ENCODE results near the gene ANTKMT.
"Not testable (repeated sequence)": the region's sequence is repeated elsewhere in the genome, so short reads cannot be mapped to it uniquely, and the experiment has no call there.

The ANTKMT gene

GRCh38 chr16:739560-740458 is 18.9 kb downstream of the ANTKMT start:
- H3K4me3 ChIP-seq (ENCODE audit: low read depth, low read length), result peak overlapping the region; percentile 84
- DNase-seq (ENCODE audit: low read depth, low spot score), result no peak
- TF ChIP-seq, protein P1, sequence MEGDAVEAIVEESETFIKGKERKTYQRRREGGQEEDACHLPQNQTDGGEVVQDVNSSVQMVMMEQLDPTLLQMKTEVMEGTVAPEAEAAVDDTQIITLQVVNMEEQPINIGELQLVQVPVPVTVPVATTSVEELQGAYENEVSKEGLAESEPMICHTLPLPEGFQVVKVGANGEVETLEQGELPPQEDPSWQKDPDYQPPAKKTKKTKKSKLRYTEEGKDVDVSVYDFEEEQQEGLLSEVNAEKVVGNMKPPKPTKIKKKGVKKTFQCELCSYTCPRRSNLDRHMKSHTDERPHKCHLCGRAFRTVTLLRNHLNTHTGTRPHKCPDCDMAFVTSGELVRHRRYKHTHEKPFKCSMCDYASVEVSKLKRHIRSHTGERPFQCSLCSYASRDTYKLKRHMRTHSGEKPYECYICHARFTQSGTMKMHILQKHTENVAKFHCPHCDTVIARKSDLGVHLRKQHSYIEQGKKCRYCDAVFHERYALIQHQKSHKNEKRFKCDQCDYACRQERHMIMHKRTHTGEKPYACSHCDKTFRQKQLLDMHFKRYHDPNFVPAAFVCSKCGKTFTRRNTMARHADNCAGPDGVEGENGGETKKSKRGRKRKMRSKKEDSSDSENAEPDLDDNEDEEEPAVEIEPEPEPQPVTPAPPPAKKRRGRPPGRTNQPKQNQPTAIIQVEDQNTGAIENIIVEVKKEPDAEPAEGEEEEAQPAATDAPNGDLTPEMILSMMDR (IDR thresholded peaks at IDR 0.05; ENCODE audit: low read depth, low read length), result no peak
- in situ Hi-C loops (cut with HindIII; ENCODE audit: low sequenced_read_pairs), result no loop called here

GRCh38 chr16:740459-740763 is 19.5 kb downstream of the ANTKMT start:
- in situ Hi-C loops (cut with HindIII; ENCODE audit: low sequenced_read_pairs), result no loop called here
- DNase-seq (ENCODE audit: low read depth, low spot score), result no peak
- TF ChIP-seq, protein P1 (IDR thresholded peaks at IDR 0.05; ENCODE audit: low read depth, low read length), result no peak

DNA sequence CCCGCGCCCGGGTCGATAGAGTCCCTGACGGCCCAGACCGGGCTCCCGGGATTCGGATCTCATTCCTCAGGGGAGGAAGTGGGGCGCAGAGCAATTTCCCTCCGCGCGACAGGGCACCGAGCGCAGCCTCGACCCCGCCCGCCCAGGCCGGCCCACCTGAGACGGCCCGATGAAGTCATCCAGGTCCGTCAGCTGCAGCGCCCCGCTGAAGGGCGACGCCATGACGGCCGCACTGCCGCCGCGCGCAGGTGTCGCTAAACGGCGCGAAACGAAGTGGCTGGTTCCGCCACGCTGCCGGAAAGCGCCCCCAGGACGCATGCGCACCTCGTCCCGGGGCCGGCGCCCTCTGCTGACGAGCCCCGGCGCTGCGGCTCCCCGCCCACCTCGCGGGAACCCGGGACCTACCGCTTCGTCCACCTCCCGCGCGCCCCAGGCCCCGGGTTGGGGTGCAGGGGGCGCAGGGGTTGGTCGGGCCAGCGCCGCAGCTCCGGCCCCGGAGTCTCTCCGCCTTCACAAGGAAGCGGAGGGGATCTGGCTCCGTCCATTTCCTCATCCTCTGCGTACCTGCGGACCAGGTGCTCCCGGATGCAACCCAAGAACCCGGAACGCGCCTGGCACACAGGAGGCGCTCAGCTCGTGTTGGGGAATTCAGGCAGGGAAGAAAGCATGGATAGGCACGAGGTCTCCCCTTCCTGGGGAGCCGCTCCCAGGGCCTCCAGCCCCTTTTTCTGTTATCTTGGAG is 20.0 kb downstream of the ANTKMT start, which contains the start of gene CIAO3:
TSS of gene CIAO3 (minus strand) at position 234 of the 742 bp plus-strand sequence. CDS start at position 222, 12 bp downstream.
- in situ Hi-C loops (cut with HindIII; ENCODE audit: low sequenced_read_pairs), result no loop called here
- peak within 1 kb of the TSS; percentile 84 for H3K4me3 ChIP-seq (ENCODE audit: low read depth, low read length)
- TF ChIP-seq, protein P1 (IDR thresholded peaks at IDR 0.05; ENCODE audit: low read depth, low read length), result peak; percentile 78
- peak; percentile 87 for DNase-seq (ENCODE audit: low read depth, low spot score)

More at GRCh38 chr16:740459-740763, 19.5 kb downstream of the ANTKMT start:
- H3K4me3 ChIP-seq (ENCODE audit: low read depth, low read length), result peak overlapping the region; percentile 84

- in situ Hi-C loops (cut with HindIII; ENCODE audit: low sequenced_read_pairs), result no loop called here
- H3K4me3 ChIP-seq (ENCODE audit: low read depth, low read length), result no peak overlapping the region
- no peak for DNase-seq (ENCODE audit: low read depth, low spot score)
- TF ChIP-seq, protein P1 (IDR thresholded peaks at IDR 0.05; ENCODE audit: low read depth, low read length), result no peak
These were observed 21.2 kb downstream of the ANTKMT start for GRCh38 chr16:741986-742629.

- DNase-seq (ENCODE audit: low read depth, low spot score); in situ Hi-C loops (cut with HindIII; ENCODE audit: low sequenced_read_pairs); H3K4me3 ChIP-seq (ENCODE audit: low read depth, low read length): not testable (repeated sequence)
These were observed 21.9 kb downstream of the ANTKMT start for GRCh38 chr16:742894-743293.

- no peak for DNase-seq (ENCODE audit: low read depth, low spot score)
- no peak overlapping the region for H3K4me3 ChIP-seq (ENCODE audit: low read depth, low read length)
- TF ChIP-seq, protein P1 (IDR thresholded peaks at IDR 0.05; ENCODE audit: low read depth, low read length), result peak; percentile 6
- in situ Hi-C loops (cut with HindIII; ENCODE audit: low sequenced_read_pairs), result no loop called here
These were observed 23.0 kb downstream of the ANTKMT start for GRCh38 chr16:743794-744500.

All from astrocyte of the spinal cord (primary cell).